HepG2 (cell line): ENCODE results near the gene SLX4. TPM values are rescaled to one million over a fixed set of nuclear protein-coding genes. Genes with fewer than 3 reads are reported as not detected.

ENCODE experiments used
- FIP1L1 ChIP-seq: fragments of 200-400 bp; formaldehyde crosslinking; IDR thresholded peaks from 2 replicates; pipeline ENCODE4 v1.6.1; 2018; ENCODE audit warnings: low read depth, mild to moderate bottlenecking, low read length, moderate library complexity, borderline replicate concordance; ENCODE audit not compliant: insufficient read depth
- FOSL1 ChIP-seq: sonication (generic); formaldehyde crosslinking; IDR thresholded peaks from 2 replicates; pipeline ENCODE4 v1.9.0; 2021; ENCODE audit warnings: missing genetic modification reagents, borderline replicate concordance
- HNF4A ChIP-seq: sonication (generic); formaldehyde crosslinking; IDR thresholded peaks from 2 replicates; pipeline ENCODE4 v1.4.0; 2020; ENCODE audit warnings: missing genetic modification reagents
- HOXA7 ChIP-seq: sonication (generic); formaldehyde crosslinking; IDR thresholded peaks from 2 replicates; pipeline ENCODE4 v1.8.1; 2022; ENCODE audit warnings: mild to moderate bottlenecking, missing genetic modification reagents, moderate library complexity
- NFRKB ChIP-seq: fragments of 450-650 bp; IDR thresholded peaks from 2 replicates; pipeline ENCODE4 v1.6.1; 2017
- PCBP2 ChIP-seq: fragments of 200-400 bp; formaldehyde crosslinking; optimal IDR thresholded peaks from 2 replicates; pipeline ENCODE3; 2018; ENCODE audit warnings: low read length, low read depth; ENCODE audit not compliant: poor library complexity, severe bottlenecking
- PRPF4 ChIP-seq: fragments of 200-400 bp; formaldehyde crosslinking; IDR thresholded peaks from 2 replicates; pipeline ENCODE4 v1.6.1; 2016; ENCODE audit warnings: low read length, low read depth; ENCODE audit not compliant: poor library complexity, severe bottlenecking
- RARA ChIP-seq: IDR thresholded peaks from 2 replicates; pipeline ENCODE4 v1.6.1; 2016; ENCODE audit warnings: missing genetic modification reagents, missing compliant biosample characterization
- SIX4 ChIP-seq: sonication (generic); formaldehyde crosslinking; IDR thresholded peaks from 2 replicates; pipeline ENCODE4 v1.4.0; 2020; ENCODE audit warnings: missing genetic modification reagents
- TBP ChIP-seq: sonication (generic); formaldehyde crosslinking; IDR thresholded peaks from 2 replicates; pipeline ENCODE4 v1.5.0; 2020; ENCODE audit warnings: missing genetic modification reagents
- ZNF264 ChIP-seq: sonication (generic); formaldehyde crosslinking; IDR thresholded peaks from 2 replicates; pipeline ENCODE4 v1.4.0; 2020; ENCODE audit warnings: missing genetic modification reagents
- ZNF619 ChIP-seq: sonication (generic); formaldehyde crosslinking; IDR thresholded peaks from 2 replicates; pipeline ENCODE4 v1.4.0; 2020; ENCODE audit warnings: mild to moderate bottlenecking, missing genetic modification reagents
- ZNF703 ChIP-seq: sonication (generic); formaldehyde crosslinking; IDR thresholded peaks from 2 replicates; pipeline ENCODE4 v1.5.1; 2020; ENCODE audit warnings: missing genetic modification reagents, mild to moderate bottlenecking, moderate library complexity, borderline replicate concordance
- ZNF788 ChIP-seq: sonication (generic); formaldehyde crosslinking; IDR thresholded peaks from 2 replicates; pipeline ENCODE4 v1.5.0; 2020; ENCODE audit warnings: mild to moderate bottlenecking, missing genetic modification reagents, borderline replicate concordance
- polyA plus RNA-seq, 8 experiments: library from polyadenylated mRNA; depleted of rRNA in 3 of 8; stranded (reverse) in 7 of 8; unstranded in 1 of 8; fragments of >200 nt; fragmentation: Illumina TruSeq in 4 of 8; extraction: Trizol in 4 of 8; gene quantifications; 2 replicates each; pipeline versions ENCODE4 v1.2.1 to v1.2.3, GENCODE V29; 2011 to 2016; ENCODE audit warnings: low read depth in 4 of 8, missing spikeins in 1 of 8, mixed read lengths in 1 of 8; ENCODE audit not compliant: insufficient read depth in 1 of 8
- total RNA-seq, 5 experiments: library from RNA; depleted of rRNA; stranded (reverse); fragments of >200 nt; fragmentation: Illumina TruSeq; extraction: Trizol; gene quantifications; 2 replicates each; pipeline ENCODE4 v1.2.3, GENCODE V29; 2016; ENCODE audit warnings: low read depth in 1 of 5
- TF ChIP-seq, protein P1 (sequence below): sonication (generic); formaldehyde crosslinking; IDR thresholded peaks from 2 replicates; pipeline ENCODE4 v1.5.1; 2020; ENCODE audit warnings: missing genetic modification reagents, mild to moderate bottlenecking, borderline replicate concordance
- TF ChIP-seq, protein P2 (sequence below): sonication (generic); formaldehyde crosslinking; IDR thresholded peaks from 2 replicates; pipeline ENCODE4 v1.4.0; 2020; ENCODE audit warnings: low read depth, mild to moderate bottlenecking, missing genetic modification reagents
- TF ChIP-seq, protein P3 (sequence below): sonication (generic); formaldehyde crosslinking; IDR thresholded peaks from 2 replicates; pipeline ENCODE4 v1.5.0; 2020; ENCODE audit warnings: mild to moderate bottlenecking, missing genetic modification reagents, moderate library complexity
- TF ChIP-seq, protein P4 (sequence below): fragments of 450-650 bp; IDR thresholded peaks from 2 replicates; pipeline ENCODE4 v1.6.1; 2017; ENCODE audit warnings: mild to moderate bottlenecking
- TF ChIP-seq, protein P5 (sequence below): sonication (generic); formaldehyde crosslinking; IDR thresholded peaks from 2 replicates; pipeline ENCODE4 v1.8.0; 2022; ENCODE audit warnings: missing genetic modification reagents, mild to moderate bottlenecking, moderate library complexity, borderline replicate concordance

Gene SLX4
- total and polyA plus RNA-seq, 2 of the 13 experiments (the other 11 are each of a cell fraction or from before 2014, with no cell fraction given): 1.1 to 3.6 TPM

DNA sequence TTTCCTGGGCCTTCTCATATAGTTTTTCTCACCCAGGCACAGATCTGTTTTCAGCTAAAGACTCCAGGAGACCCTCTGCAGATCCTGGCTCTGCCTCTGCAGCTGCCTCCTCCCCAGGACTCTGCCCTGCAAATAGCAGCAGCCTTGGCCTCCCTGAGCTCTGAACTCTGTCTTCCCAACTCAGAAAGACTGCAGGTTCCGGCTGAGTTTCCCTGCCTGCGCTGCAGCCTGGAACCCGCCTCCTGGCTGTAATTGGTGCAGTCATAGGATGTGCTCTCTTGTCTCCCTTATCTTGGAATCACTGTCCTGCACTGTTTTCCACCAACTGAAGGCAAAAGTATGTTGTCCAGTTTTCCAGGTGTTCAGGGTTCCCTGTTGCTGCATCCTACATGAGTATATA is 28.8 kb upstream of the SLX4 start (continued):
- TF ChIP-seq PRPF4: no peak
- no peak for TF ChIP-seq TBP (CRISPR knock-in tag)
- peak; percentile 23; the same call in 1 of the 2 replicates for TF ChIP-seq ZNF788 (CRISPR knock-in tag)
- TF ChIP-seq RARA (CRISPR knock-in tag): peak; percentile 33; the same call in 1 of the 2 replicates
- no peak for TF ChIP-seq SIX4
- TF ChIP-seq ZNF619: 0 out of 2 replicates have a peak, but pooled peaks have one; percentile 27
- TF ChIP-seq, protein P1, sequence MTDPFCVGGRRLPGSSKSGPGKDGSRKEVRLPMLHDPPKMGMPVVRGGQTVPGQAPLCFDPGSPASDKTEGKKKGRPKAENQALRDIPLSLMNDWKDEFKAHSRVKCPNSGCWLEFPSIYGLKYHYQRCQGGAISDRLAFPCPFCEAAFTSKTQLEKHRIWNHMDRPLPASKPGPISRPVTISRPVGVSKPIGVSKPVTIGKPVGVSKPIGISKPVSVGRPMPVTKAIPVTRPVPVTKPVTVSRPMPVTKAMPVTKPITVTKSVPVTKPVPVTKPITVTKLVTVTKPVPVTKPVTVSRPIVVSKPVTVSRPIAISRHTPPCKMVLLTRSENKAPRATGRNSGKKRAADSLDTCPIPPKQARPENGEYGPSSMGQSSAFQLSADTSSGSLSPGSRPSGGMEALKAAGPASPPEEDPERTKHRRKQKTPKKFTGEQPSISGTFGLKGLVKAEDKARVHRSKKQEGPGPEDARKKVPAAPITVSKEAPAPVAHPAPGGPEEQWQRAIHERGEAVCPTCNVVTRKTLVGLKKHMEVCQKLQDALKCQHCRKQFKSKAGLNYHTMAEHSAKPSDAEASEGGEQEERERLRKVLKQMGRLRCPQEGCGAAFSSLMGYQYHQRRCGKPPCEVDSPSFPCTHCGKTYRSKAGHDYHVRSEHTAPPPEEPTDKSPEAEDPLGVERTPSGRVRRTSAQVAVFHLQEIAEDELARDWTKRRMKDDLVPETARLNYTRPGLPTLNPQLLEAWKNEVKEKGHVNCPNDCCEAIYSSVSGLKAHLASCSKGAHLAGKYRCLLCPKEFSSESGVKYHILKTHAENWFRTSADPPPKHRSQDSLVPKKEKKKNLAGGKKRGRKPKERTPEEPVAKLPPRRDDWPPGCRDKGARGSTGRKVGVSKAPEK (CRISPR knock-in tag): no peak
- TF ChIP-seq, protein P2, sequence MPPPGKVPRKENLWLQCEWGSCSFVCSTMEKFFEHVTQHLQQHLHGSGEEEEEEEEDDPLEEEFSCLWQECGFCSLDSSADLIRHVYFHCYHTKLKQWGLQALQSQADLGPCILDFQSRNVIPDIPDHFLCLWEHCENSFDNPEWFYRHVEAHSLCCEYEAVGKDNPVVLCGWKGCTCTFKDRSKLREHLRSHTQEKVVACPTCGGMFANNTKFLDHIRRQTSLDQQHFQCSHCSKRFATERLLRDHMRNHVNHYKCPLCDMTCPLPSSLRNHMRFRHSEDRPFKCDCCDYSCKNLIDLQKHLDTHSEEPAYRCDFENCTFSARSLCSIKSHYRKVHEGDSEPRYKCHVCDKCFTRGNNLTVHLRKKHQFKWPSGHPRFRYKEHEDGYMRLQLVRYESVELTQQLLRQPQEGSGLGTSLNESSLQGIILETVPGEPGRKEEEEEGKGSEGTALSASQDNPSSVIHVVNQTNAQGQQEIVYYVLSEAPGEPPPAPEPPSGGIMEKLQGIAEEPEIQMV (CRISPR knock-in tag): peak; percentile 55; the same call in 1 of the 2 replicates
- TF ChIP-seq ZNF264 (CRISPR knock-in tag): peak; percentile 73
- TF ChIP-seq, protein P3, sequence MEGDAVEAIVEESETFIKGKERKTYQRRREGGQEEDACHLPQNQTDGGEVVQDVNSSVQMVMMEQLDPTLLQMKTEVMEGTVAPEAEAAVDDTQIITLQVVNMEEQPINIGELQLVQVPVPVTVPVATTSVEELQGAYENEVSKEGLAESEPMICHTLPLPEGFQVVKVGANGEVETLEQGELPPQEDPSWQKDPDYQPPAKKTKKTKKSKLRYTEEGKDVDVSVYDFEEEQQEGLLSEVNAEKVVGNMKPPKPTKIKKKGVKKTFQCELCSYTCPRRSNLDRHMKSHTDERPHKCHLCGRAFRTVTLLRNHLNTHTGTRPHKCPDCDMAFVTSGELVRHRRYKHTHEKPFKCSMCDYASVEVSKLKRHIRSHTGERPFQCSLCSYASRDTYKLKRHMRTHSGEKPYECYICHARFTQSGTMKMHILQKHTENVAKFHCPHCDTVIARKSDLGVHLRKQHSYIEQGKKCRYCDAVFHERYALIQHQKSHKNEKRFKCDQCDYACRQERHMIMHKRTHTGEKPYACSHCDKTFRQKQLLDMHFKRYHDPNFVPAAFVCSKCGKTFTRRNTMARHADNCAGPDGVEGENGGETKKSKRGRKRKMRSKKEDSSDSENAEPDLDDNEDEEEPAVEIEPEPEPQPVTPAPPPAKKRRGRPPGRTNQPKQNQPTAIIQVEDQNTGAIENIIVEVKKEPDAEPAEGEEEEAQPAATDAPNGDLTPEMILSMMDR (CRISPR knock-in tag): 0 out of 2 replicates have a peak, but pooled peaks have one; percentile 6
- no peak for TF ChIP-seq ZNF703
- TF ChIP-seq, protein P4, sequence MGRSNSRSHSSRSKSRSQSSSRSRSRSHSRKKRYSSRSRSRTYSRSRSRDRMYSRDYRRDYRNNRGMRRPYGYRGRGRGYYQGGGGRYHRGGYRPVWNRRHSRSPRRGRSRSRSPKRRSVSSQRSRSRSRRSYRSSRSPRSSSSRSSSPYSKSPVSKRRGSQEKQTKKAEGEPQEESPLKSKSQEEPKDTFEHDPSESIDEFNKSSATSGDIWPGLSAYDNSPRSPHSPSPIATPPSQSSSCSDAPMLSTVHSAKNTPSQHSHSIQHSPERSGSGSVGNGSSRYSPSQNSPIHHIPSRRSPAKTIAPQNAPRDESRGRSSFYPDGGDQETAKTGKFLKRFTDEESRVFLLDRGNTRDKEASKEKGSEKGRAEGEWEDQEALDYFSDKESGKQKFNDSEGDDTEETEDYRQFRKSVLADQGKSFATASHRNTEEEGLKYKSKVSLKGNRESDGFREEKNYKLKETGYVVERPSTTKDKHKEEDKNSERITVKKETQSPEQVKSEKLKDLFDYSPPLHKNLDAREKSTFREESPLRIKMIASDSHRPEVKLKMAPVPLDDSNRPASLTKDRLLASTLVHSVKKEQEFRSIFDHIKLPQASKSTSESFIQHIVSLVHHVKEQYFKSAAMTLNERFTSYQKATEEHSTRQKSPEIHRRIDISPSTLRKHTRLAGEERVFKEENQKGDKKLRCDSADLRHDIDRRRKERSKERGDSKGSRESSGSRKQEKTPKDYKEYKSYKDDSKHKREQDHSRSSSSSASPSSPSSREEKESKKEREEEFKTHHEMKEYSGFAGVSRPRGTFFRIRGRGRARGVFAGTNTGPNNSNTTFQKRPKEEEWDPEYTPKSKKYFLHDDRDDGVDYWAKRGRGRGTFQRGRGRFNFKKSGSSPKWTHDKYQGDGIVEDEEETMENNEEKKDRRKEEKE: no peak
- TF ChIP-seq, protein P5, sequence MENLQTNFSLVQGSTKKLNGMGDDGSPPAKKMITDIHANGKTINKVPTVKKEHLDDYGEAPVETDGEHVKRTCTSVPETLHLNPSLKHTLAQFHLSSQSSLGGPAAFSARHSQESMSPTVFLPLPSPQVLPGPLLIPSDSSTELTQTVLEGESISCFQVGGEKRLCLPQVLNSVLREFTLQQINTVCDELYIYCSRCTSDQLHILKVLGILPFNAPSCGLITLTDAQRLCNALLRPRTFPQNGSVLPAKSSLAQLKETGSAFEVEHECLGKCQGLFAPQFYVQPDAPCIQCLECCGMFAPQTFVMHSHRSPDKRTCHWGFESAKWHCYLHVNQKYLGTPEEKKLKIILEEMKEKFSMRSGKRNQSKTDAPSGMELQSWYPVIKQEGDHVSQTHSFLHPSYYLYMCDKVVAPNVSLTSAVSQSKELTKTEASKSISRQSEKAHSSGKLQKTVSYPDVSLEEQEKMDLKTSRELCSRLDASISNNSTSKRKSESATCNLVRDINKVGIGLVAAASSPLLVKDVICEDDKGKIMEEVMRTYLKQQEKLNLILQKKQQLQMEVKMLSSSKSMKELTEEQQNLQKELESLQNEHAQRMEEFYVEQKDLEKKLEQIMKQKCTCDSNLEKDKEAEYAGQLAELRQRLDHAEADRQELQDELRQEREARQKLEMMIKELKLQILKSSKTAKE (CRISPR knock-in tag): no peak
- TF ChIP-seq NFRKB: no peak
- TF ChIP-seq FOSL1: no peak
- peak; percentile 89 for TF ChIP-seq HNF4A (CRISPR knock-in tag)
- TF ChIP-seq FIP1L1: no peak
- TF ChIP-seq PCBP2: no peak
- TF ChIP-seq HOXA7 (CRISPR knock-in tag): no peak
